Activated T-helper 1 cell treated with anti-CD3 and anti-CD28 coated beads, Interleukin-12 subunit alpha, Interleukin-12 subunit beta, Interleukin-2, Interleukin-4 antibody, amounts not matched to agents 30 ng/mL and 10 ng/mL and 1 ng/mL, durations not matched to agents 14 hours and 24 hours and 36 hours (primary cell): ENCODE results near the gene CCL13. TPM values are rescaled to one million over a fixed set of nuclear protein-coding genes. Genes with fewer than 3 reads are reported as not detected.

Source experiments
- DNase-seq: peaks from one replicate; pipeline ENCODE4 v3.0.0; 2021; ENCODE audit warnings: low spot score
- H3K27ac Mint-ChIP-seq: one replicate; pipeline ENCODE4 v1.8.0; 2021; ENCODE audit warnings: mild to moderate bottlenecking, mixed read lengths
- H3K27me3 Mint-ChIP-seq: one replicate; pipeline ENCODE4 v1.8.0; 2022; ENCODE audit warnings: mild to moderate bottlenecking, moderate library complexity, mixed read lengths; ENCODE audit not compliant: insufficient read depth
- H3K36me3 Mint-ChIP-seq: one replicate; pipeline ENCODE4 v1.8.0; 2021; ENCODE audit warnings: low read depth, mixed read lengths
- H3K4me1 Mint-ChIP-seq: one replicate; pipeline ENCODE4 v1.8.0; 2021; ENCODE audit warnings: low read depth, mixed read lengths
- H3K4me3 Mint-ChIP-seq: one replicate; pipeline ENCODE4 v1.8.0; 2021; ENCODE audit warnings: mild to moderate bottlenecking, moderate library complexity, mixed read lengths
- H3K9me3 Mint-ChIP-seq: one replicate; pipeline ENCODE4 v1.8.0; 2021; ENCODE audit warnings: mixed read lengths
- intact Hi-C: fragments of 100-400 bp; cut with micrococcal nuclease; formaldehyde crosslinking; loops from one replicate; pipeline ENCODE4 v1.15.1; 2024
- total RNA-seq: library from RNA; stranded (reverse); gene quantifications from 2 replicates; pipeline ENCODE4 v1.2.3, GENCODE V29; 2022

The CCL13 gene
- total RNA-seq, 1 donor from 2014 or later = not detected

GRCh38 chr17:34377078-34377823 is 21.0 kb downstream of the CCL13 start:
- peak overlapping the region; percentile 64 for H3K27ac Mint-ChIP-seq
- intact Hi-C loops = loop anchor here (1.0 to 5.0 kb wide), 3 partner anchors 77 to 1855 kb away; no protein-coding TSS in a partner anchor

GRCh38 chr17:34378664-34379101 is 22.4 kb downstream of the CCL13 start:
- peak overlapping the region; percentile 77 for H3K27ac Mint-ChIP-seq

More at GRCh38 chr17:34377078-34377823, 21.0 kb downstream of the CCL13 start:
- peaks cover 2% of the 10 kb centered on the region for H3K36me3 Mint-ChIP-seq
- no peaks in the 10 kb centered on the region for H3K9me3 Mint-ChIP-seq
- H3K4me1 Mint-ChIP-seq = peaks cover 60% of the 10 kb centered on the region
- peak overlapping the region; percentile 35 for H3K4me3 Mint-ChIP-seq
- peaks cover 18% of the 10 kb centered on the region for H3K27me3 Mint-ChIP-seq
- no peak for DNase-seq

GRCh38 chr17:34379868-34380267 is 23.6 kb downstream of the CCL13 start:
- Mint-ChIP-seq H3K27ac (peak overlapping the region; percentile 73), H3K9me3 (no peaks in the 10 kb centered on the region), H3K4me3 (peak overlapping the region; percentile 34), H3K27me3 (peaks cover 7% of the 10 kb centered on the region), H3K4me1 (peaks cover 86% of the 10 kb centered on the region), H3K36me3 (no peaks in the 10 kb centered on the region)
- intact Hi-C loops = loop anchor here (1.0 to 10.0 kb wide), 5 partner anchors 9 to 1858 kb away; partner anchors contain the start of genes CCL5 and RFFL
- no peak for DNase-seq

More at GRCh38 chr17:34378664-34379101, 22.4 kb downstream of the CCL13 start:
- Mint-ChIP-seq H3K27me3 (peaks cover 12% of the 10 kb centered on the region), H3K4me1 (peaks cover 75% of the 10 kb centered on the region), H3K9me3 (no peaks in the 10 kb centered on the region), H3K4me3 (peak overlapping the region; percentile 62), H3K36me3 (no peaks in the 10 kb centered on the region)
- intact Hi-C loops = loop anchor here (1.0 to 5.0 kb wide), 4 partner anchors 11 to 1856 kb away; partner anchors contain the start of gene RFFL
- DNase-seq = peak; percentile 32

- no peak for DNase-seq
- no peak overlapping the region for H3K4me3 Mint-ChIP-seq
- H3K27me3 Mint-ChIP-seq = peaks cover 7% of the 10 kb centered on the region
- H3K27ac Mint-ChIP-seq = peak overlapping the region; percentile 78
- H3K9me3 Mint-ChIP-seq = no peaks in the 10 kb centered on the region
- no peaks in the 10 kb centered on the region for H3K36me3 Mint-ChIP-seq
- H3K4me1 Mint-ChIP-seq = peaks cover 93% of the 10 kb centered on the region
- intact Hi-C loops = loop anchor here (2.0 to 10.0 kb wide), 2 partner anchors 16 to 1502 kb away; partner anchors contain the start of gene CCL5
These were observed 26.4 kb downstream of the CCL13 start for GRCh38 chr17:34382621-34383124.

- DNase-seq = no peak
- intact Hi-C loops = loop anchor here (2.0 to 10.0 kb wide), 2 partner anchors 16 to 1502 kb away; partner anchors contain the start of gene CCL5
- H3K9me3 Mint-ChIP-seq = no peaks in the 10 kb centered on the region
- H3K27ac Mint-ChIP-seq = peak overlapping the region; percentile 78
- H3K36me3 Mint-ChIP-seq = no peaks in the 10 kb centered on the region
- peaks cover 94% of the 10 kb centered on the region for H3K4me1 Mint-ChIP-seq
- peaks cover 7% of the 10 kb centered on the region for H3K27me3 Mint-ChIP-seq
- no peak overlapping the region for H3K4me3 Mint-ChIP-seq
These were observed 26.9 kb downstream of the CCL13 start for GRCh38 chr17:34383216-34383615.

GRCh38 chr17:34384271-34384670 is 28.0 kb downstream of the CCL13 start:
- peaks cover 7% of the 10 kb centered on the region for H3K27me3 Mint-ChIP-seq
- H3K4me1 Mint-ChIP-seq = peaks cover 90% of the 10 kb centered on the region
- intact Hi-C loops = loop anchor here (10.0 kb wide), 1 partner anchor 1501 kb away; the partner anchor contains the start of gene CCL5
- DNase-seq = no peak
- H3K36me3 Mint-ChIP-seq = no peaks in the 10 kb centered on the region
- no peaks in the 10 kb centered on the region for H3K9me3 Mint-ChIP-seq
- H3K4me3 Mint-ChIP-seq = no peak overlapping the region
- no peak overlapping the region for H3K27ac Mint-ChIP-seq

GRCh38 chr17:34384822-34385605 is 28.7 kb downstream of the CCL13 start:
- intact Hi-C loops = loop anchor here (10.0 kb wide), 1 partner anchor 1500 kb away; the partner anchor contains the start of gene CCL5
- Mint-ChIP-seq H3K27me3 (peaks cover 7% of the 10 kb centered on the region), H3K9me3 (no peaks in the 10 kb centered on the region), H3K4me1 (peaks cover 90% of the 10 kb centered on the region), H3K36me3 (no peaks in the 10 kb centered on the region), H3K4me3 (peak overlapping the region; percentile 59), H3K27ac (no peak overlapping the region)
- DNase-seq = no peak

GRCh38 chr17:34386343-34386696 is 30.0 kb downstream of the CCL13 start:
- Mint-ChIP-seq H3K4me3 (peak overlapping the region; percentile 51), H3K9me3 (no peaks in the 10 kb centered on the region), H3K36me3 (no peaks in the 10 kb centered on the region), H3K4me1 (peaks cover 89% of the 10 kb centered on the region), H3K27ac (peak overlapping the region; percentile 92), H3K27me3 (peaks cover 7% of the 10 kb centered on the region)
- DNase-seq = no peak
- intact Hi-C loops = loop anchor here (10.0 kb wide), 1 partner anchor 1498 kb away; the partner anchor contains the start of gene CCL5

GRCh38 chr17:34386697-34387550 is 30.6 kb downstream of the CCL13 start:
- H3K9me3 Mint-ChIP-seq = no peaks in the 10 kb centered on the region
- H3K4me3 Mint-ChIP-seq = peak overlapping the region; percentile 51
- peaks cover 86% of the 10 kb centered on the region for H3K4me1 Mint-ChIP-seq
- H3K36me3 Mint-ChIP-seq = no peaks in the 10 kb centered on the region
- H3K27me3 Mint-ChIP-seq = peaks cover 12% of the 10 kb centered on the region
- intact Hi-C loops = loop anchor here (10.0 kb wide), 1 partner anchor 1498 kb away; the partner anchor contains the start of gene CCL5
- no peak for DNase-seq
- H3K27ac Mint-ChIP-seq = peak overlapping the region; percentile 92

GRCh38 chr17:34387566-34387965 is 31.3 kb downstream of the CCL13 start:
- no peaks in the 10 kb centered on the region for H3K9me3 Mint-ChIP-seq
- H3K4me3 Mint-ChIP-seq = no peak overlapping the region
- peak overlapping the region; percentile 92 for H3K27ac Mint-ChIP-seq
- H3K27me3 Mint-ChIP-seq = peaks cover 13% of the 10 kb centered on the region
- no peaks in the 10 kb centered on the region for H3K36me3 Mint-ChIP-seq
- DNase-seq = no peak
- intact Hi-C loops = loop anchor here (10.0 kb wide), 1 partner anchor 1497 kb away; the partner anchor contains the start of gene CCL5
- H3K4me1 Mint-ChIP-seq = peaks cover 79% of the 10 kb centered on the region

- Mint-ChIP-seq H3K4me1 (peaks cover 62% of the 10 kb centered on the region), H3K36me3 (no peaks in the 10 kb centered on the region), H3K4me3 (peak overlapping the region; percentile 45), H3K9me3 (no peaks in the 10 kb centered on the region), H3K27me3 (peaks cover 21% of the 10 kb centered on the region), H3K27ac (peak overlapping the region; percentile 15)
- intact Hi-C loops = loop anchor here (1.0 to 10.0 kb wide), 3 partner anchors 11 to 1496 kb away; partner anchors contain the start of gene CCL5
- DNase-seq = no peak
These were observed 33.0 kb downstream of the CCL13 start for GRCh38 chr17:34389126-34389750.
